ENCODE results near the gene SORCS2.

The SORCS2 gene

GRCh38 chr4:7384003-7384928 lies 191.9 kb downstream of the SORCS2 start:
- no peak for TF ChIP-seq CTCF (IDR thresholded peaks at IDR 0.05; ENCODE audit: low read depth, low read length)

GRCh38 chr4:7384929-7385890 lies 192.9 kb downstream of the SORCS2 start:
- H3K4me1 ChIP-seq, result no peaks in the 10 kb centered on the region
- TF ChIP-seq CTCF (IDR thresholded peaks at IDR 0.05; ENCODE audit: low read depth, low read length), result no peak
- no peaks in the 10 kb centered on the region for H3K9me3 ChIP-seq
- no peaks in the 10 kb centered on the region for H3K36me3 ChIP-seq
- DNase-seq, result no peak
- H3K4me3 ChIP-seq (ENCODE audit: low read depth, low read length), result no peak overlapping the region
- no peaks in the 10 kb centered on the region for H3K27me3 ChIP-seq

More at GRCh38 chr4:7384003-7384928, 191.9 kb downstream of the SORCS2 start:
- Histone ChIP-seq H3K4me3 (ENCODE audit: low read depth, low read length) (no peak overlapping the region), H3K9me3 (no peaks in the 10 kb centered on the region), H3K4me1 (no peaks in the 10 kb centered on the region), H3K36me3 (no peaks in the 10 kb centered on the region), H3K27me3 (no peaks in the 10 kb centered on the region)
- DNase-seq, result no peak

- TF ChIP-seq CTCF (IDR thresholded peaks at IDR 0.05; ENCODE audit: low read depth, low read length), result no peak
- H3K4me1 ChIP-seq, result no peaks in the 10 kb centered on the region
- no peaks in the 10 kb centered on the region for H3K27me3 ChIP-seq
- H3K9me3 ChIP-seq, result no peaks in the 10 kb centered on the region
- H3K36me3 ChIP-seq, result no peaks in the 10 kb centered on the region
- no peak for DNase-seq
- H3K4me3 ChIP-seq (ENCODE audit: low read depth, low read length), result no peak overlapping the region
Observed at GRCh38 chr4:7387925-7388324, 195.6 kb downstream of the SORCS2 start.

GRCh38 chr4:7388627-7389026 lies 196.3 kb downstream of the SORCS2 start:
- no peaks in the 10 kb centered on the region for H3K27me3 ChIP-seq
- H3K9me3 ChIP-seq, result no peaks in the 10 kb centered on the region
- no peak overlapping the region for H3K4me3 ChIP-seq (ENCODE audit: low read depth, low read length)
- no peak for TF ChIP-seq CTCF (IDR thresholded peaks at IDR 0.05; ENCODE audit: low read depth, low read length)
- no peaks in the 10 kb centered on the region for H3K36me3 ChIP-seq
- DNase-seq, result no peak
- no peaks in the 10 kb centered on the region for H3K4me1 ChIP-seq

- Histone ChIP-seq H3K4me1 (no peaks in the 10 kb centered on the region), H3K9me3 (no peaks in the 10 kb centered on the region), H3K27me3 (no peaks in the 10 kb centered on the region), H3K36me3 (no peaks in the 10 kb centered on the region), H3K4me3 (ENCODE audit: low read depth, low read length) (no peak overlapping the region)
- no peak for TF ChIP-seq CTCF (IDR thresholded peaks at IDR 0.05; ENCODE audit: low read depth, low read length)
- no peak for DNase-seq
Observed at GRCh38 chr4:7389101-7389701, 196.9 kb downstream of the SORCS2 start.

All from BE2C (cell line).